Stimulated activated naive CD8-positive, alpha-beta T cell treated with anti-CD3 and anti-CD28 coated beads, Interleukin-15, Interleukin-2, amounts not matched to agents 100 ng/mL and 50 ng/mL, for 24 hours (primary cell): ENCODE data around the gene PRDM16.
A peak's percentile ranks its signal among the peaks of the same experiment; 100 is the strongest.

Experiments used
- H3K27ac Mint-ChIP-seq: one replicate; pipeline ENCODE4 v1.8.0; 2021; ENCODE audit warnings: mild to moderate bottlenecking, mixed read lengths
- H3K27me3 Mint-ChIP-seq: one replicate; pipeline ENCODE4 v1.8.0; 2021; ENCODE audit warnings: mixed read lengths
- H3K36me3 Mint-ChIP-seq: one replicate; pipeline ENCODE4 v1.8.0; 2021; ENCODE audit warnings: low read depth, mixed read lengths
- H3K4me1 Mint-ChIP-seq: one replicate; pipeline ENCODE4 v1.8.0; 2021; ENCODE audit warnings: low read depth, mixed read lengths
- H3K4me3 Mint-ChIP-seq: one replicate; pipeline ENCODE4 v1.8.0; 2021; ENCODE audit warnings: mild to moderate bottlenecking, mixed read lengths
- H3K9me3 Mint-ChIP-seq: one replicate; pipeline ENCODE4 v1.8.0; 2021; ENCODE audit warnings: mixed read lengths

PRDM16 gene

GRCh38 chr1:3315399-3316339, 246.7 kb downstream of the PRDM16 start:
- no peaks in the 10 kb centered on the region for H3K36me3 Mint-ChIP-seq
- H3K4me1 Mint-ChIP-seq: peaks cover 23% of the 10 kb centered on the region
- peak overlapping the region; percentile 58 for H3K27ac Mint-ChIP-seq
- H3K4me3 Mint-ChIP-seq: no peak overlapping the region
- H3K27me3 Mint-ChIP-seq: peaks cover 10% of the 10 kb centered on the region
- H3K9me3 Mint-ChIP-seq: peaks cover 8% of the 10 kb centered on the region

- Mint-ChIP-seq H3K27ac (peak overlapping the region; percentile 90), H3K36me3 (no peaks in the 10 kb centered on the region)
These were observed 247.4 kb downstream of the PRDM16 start for GRCh38 chr1:3316340-3316943.

GRCh38 chr1:3317456-3317855, 248.5 kb downstream of the PRDM16 start:
- peaks cover 8% of the 10 kb centered on the region for H3K27me3 Mint-ChIP-seq
- H3K36me3 Mint-ChIP-seq: no peaks in the 10 kb centered on the region
- peaks cover 23% of the 10 kb centered on the region for H3K4me1 Mint-ChIP-seq
- no peak overlapping the region for H3K4me3 Mint-ChIP-seq
- H3K9me3 Mint-ChIP-seq: peaks cover 8% of the 10 kb centered on the region
- no peak overlapping the region for H3K27ac Mint-ChIP-seq

More at GRCh38 chr1:3316340-3316943, 247.4 kb downstream of the PRDM16 start:
- Mint-ChIP-seq H3K4me3 (no peak overlapping the region), H3K27me3 (peaks cover 8% of the 10 kb centered on the region), H3K4me1 (peaks cover 23% of the 10 kb centered on the region), H3K9me3 (peaks cover 8% of the 10 kb centered on the region)

- Mint-ChIP-seq H3K9me3 (peaks cover 8% of the 10 kb centered on the region), H3K4me1 (peaks cover 15% of the 10 kb centered on the region), H3K27me3 (no peaks in the 10 kb centered on the region), H3K4me3 (no peak overlapping the region), H3K27ac (no peak overlapping the region), H3K36me3 (no peaks in the 10 kb centered on the region)
These were observed 249.3 kb downstream of the PRDM16 start for GRCh38 chr1:3318329-3318728.

GRCh38 chr1:3319874-3320245, 250.9 kb downstream of the PRDM16 start:
- H3K4me3 Mint-ChIP-seq: no peak overlapping the region
- no peak overlapping the region for H3K27ac Mint-ChIP-seq
- no peaks in the 10 kb centered on the region for H3K36me3 Mint-ChIP-seq
- peaks cover 14% of the 10 kb centered on the region for H3K4me1 Mint-ChIP-seq
- peaks cover 8% of the 10 kb centered on the region for H3K9me3 Mint-ChIP-seq
- H3K27me3 Mint-ChIP-seq: no peaks in the 10 kb centered on the region

- no peaks in the 10 kb centered on the region for H3K27me3 Mint-ChIP-seq
- H3K4me1 Mint-ChIP-seq: peaks cover 11% of the 10 kb centered on the region
- H3K27ac Mint-ChIP-seq: no peak overlapping the region
- no peaks in the 10 kb centered on the region for H3K36me3 Mint-ChIP-seq
- H3K9me3 Mint-ChIP-seq: peaks cover 8% of the 10 kb centered on the region
- H3K4me3 Mint-ChIP-seq: no peak overlapping the region
These were observed 251.5 kb downstream of the PRDM16 start for GRCh38 chr1:3320246-3321152.

GRCh38 chr1:3321559-3322449, 252.8 kb downstream of the PRDM16 start:
- Mint-ChIP-seq H3K27ac (no peak overlapping the region), H3K36me3 (no peaks in the 10 kb centered on the region), H3K9me3 (peaks cover 2% of the 10 kb centered on the region), H3K4me1 (peaks cover 3% of the 10 kb centered on the region), H3K27me3 (no peaks in the 10 kb centered on the region), H3K4me3 (no peak overlapping the region)

GRCh38 chr1:3322450-3323020, 253.5 kb downstream of the PRDM16 start:
- Mint-ChIP-seq H3K4me1 (no peaks in the 10 kb centered on the region), H3K27me3 (no peaks in the 10 kb centered on the region), H3K27ac (no peak overlapping the region), H3K9me3 (no peaks in the 10 kb centered on the region), H3K4me3 (no peak overlapping the region), H3K36me3 (no peaks in the 10 kb centered on the region)

GRCh38 chr1:3323021-3323795, 254.2 kb downstream of the PRDM16 start:
- H3K27ac Mint-ChIP-seq: no peak overlapping the region
- H3K4me3 Mint-ChIP-seq: no peak overlapping the region
- H3K4me1 Mint-ChIP-seq: no peaks in the 10 kb centered on the region
- H3K36me3 Mint-ChIP-seq: no peaks in the 10 kb centered on the region
- no peaks in the 10 kb centered on the region for H3K27me3 Mint-ChIP-seq
- no peaks in the 10 kb centered on the region for H3K9me3 Mint-ChIP-seq

- no peak overlapping the region for H3K27ac Mint-ChIP-seq
- H3K4me1 Mint-ChIP-seq: no peaks in the 10 kb centered on the region
- H3K4me3 Mint-ChIP-seq: no peak overlapping the region
These were observed 255.0 kb downstream of the PRDM16 start for GRCh38 chr1:3323796-3324703.

GRCh38 chr1:3324704-3325535, 255.9 kb downstream of the PRDM16 start:
- H3K4me1 Mint-ChIP-seq: no peaks in the 10 kb centered on the region
- H3K27ac Mint-ChIP-seq: no peak overlapping the region
- no peaks in the 10 kb centered on the region for H3K9me3 Mint-ChIP-seq
- H3K36me3 Mint-ChIP-seq: no peaks in the 10 kb centered on the region
- no peaks in the 10 kb centered on the region for H3K27me3 Mint-ChIP-seq
- no peak overlapping the region for H3K4me3 Mint-ChIP-seq

More at GRCh38 chr1:3323796-3324703, 255.0 kb downstream of the PRDM16 start:
- H3K27me3 Mint-ChIP-seq: no peaks in the 10 kb centered on the region
- no peaks in the 10 kb centered on the region for H3K36me3 Mint-ChIP-seq
- H3K9me3 Mint-ChIP-seq: no peaks in the 10 kb centered on the region
